HepG2 (cell line): ENCODE results near the gene ACP2. TPM values are rescaled to one million over a fixed set of nuclear protein-coding genes. Genes with fewer than 3 reads are reported as not detected.

Experiments used
- ATAC-seq: fragments of 200-7000 bp; cut with Tn5 transposase; 3 replicates; pipeline ENCODE4 v1.9.1; 2020; ENCODE audit warnings: mild to moderate bottlenecking, moderate library complexity
- BruUV-seq: library from RNA; stranded (reverse); fragments of 400-500 nt; replicated peaks from 2 replicates; lab custom pipeline; 2021; lab: Mats Ljungman, UMichigan
- CTCF ChIA-PET: fragments of 300-600 bp; formaldehyde crosslinking; extraction: SDS; loops from one replicate; lab custom pipeline; 2021; ENCODE audit warnings: low total read pairs, inconsistent platforms, low intra/inter-chr PET ratio; lab: Yijun Ruan, JAX
- POLR2A ChIA-PET: fragments of 350-600 bp; sonication (Branson Sonifier 250); formaldehyde crosslinking; loops from one replicate; lab custom pipeline; 2020; ENCODE audit warnings: antibody characterized with exemption, inconsistent platforms; lab: Yijun Ruan, JAX
- DNase-seq: peaks from one replicate; pipeline ENCODE4 v3.0.0-alpha.2; 2015; ENCODE audit warnings: low spot score
- FAIRE-seq: peaks from 3 replicates; lab custom pipeline; 2011; peaks lifted over from hg19 to GRCh38; lab: Jason Lieb, UNC
- H2AFZ ChIP-seq: one replicate; pipeline ENCODE4 v1.6.1; 2011; ENCODE audit warnings: low read length, inconsistent platforms
- H3K27ac ChIP-seq: fragments of 300-600 bp; 3 replicates; pipeline ENCODE4 v1.8.0; 2011; ENCODE audit warnings: mixed run types, mild to moderate bottlenecking, mixed read lengths, low read length, inconsistent platforms; ENCODE audit not compliant: insufficient read depth; ENCODE audit errors: extremely low read length
- H3K27me3 ChIP-seq, 2 experiments: fragments of 200-600 bp in 1 of 2; 2 replicates in 1 of 2; 3 replicates in 1 of 2; pipeline versions ENCODE4 v1.6.0 to v1.8.0; 2011; ENCODE audit warnings: low read length in 2 of 2, mild to moderate bottlenecking in 2 of 2, moderate library complexity in 2 of 2, inconsistent platforms in 1 of 2; ENCODE audit not compliant: insufficient read depth in 2 of 2, control insufficient read depth in 1 of 2
- H3K36me3 ChIP-seq, 2 experiments: fragments of 200-600 bp in 1 of 2; replicated peaks in 1 of 2; 2 replicates in 1 of 2; 3 replicates in 1 of 2; pipeline versions ENCODE4 v1.5.1 to v1.8.0; 2011; ENCODE audit warnings: low read length in 2 of 2, inconsistent platforms in 1 of 2; ENCODE audit not compliant: insufficient read depth in 2 of 2, control insufficient read depth in 1 of 2
- H3K4me1 ChIP-seq: 2 replicates; pipeline ENCODE4 v1.5.1; 2012; ENCODE audit warnings: low read length, inconsistent platforms; ENCODE audit not compliant: insufficient read depth
- H3K4me2 ChIP-seq: 2 replicates; pipeline ENCODE4 v1.6.0; 2011; ENCODE audit warnings: low read depth, low read length, inconsistent platforms
- H3K4me3 ChIP-seq, 3 experiments: fragments of 200-600 bp in 1 of 3; sonication (generic), shearing (Covaris generic) in 1 of 3; replicated peaks in 1 of 3; 2 replicates each; pipeline ENCODE4 v1.5.1; 2011 to 2016; ENCODE audit warnings: low read length in 3 of 3, inconsistent platforms in 2 of 3, low read depth in 2 of 3, mild to moderate bottlenecking in 2 of 3, control low read depth in 1 of 3, mixed read lengths in 1 of 3; ENCODE audit not compliant: insufficient read depth in 1 of 3
- H3K79me2 ChIP-seq: one replicate; pipeline ENCODE4 v1.6.1; 2011; ENCODE audit warnings: low read length, inconsistent platforms; ENCODE audit not compliant: insufficient read depth
- H3K9ac ChIP-seq: 2 replicates; pipeline ENCODE4 v1.6.0; 2011; ENCODE audit warnings: mild to moderate bottlenecking, low read depth, low read length, inconsistent platforms; ENCODE audit not compliant: insufficient read depth
- H3K9me3 ChIP-seq: 2 replicates; pipeline ENCODE4 v1.5.1; 2012; ENCODE audit warnings: mild to moderate bottlenecking, low read length
- H4K20me1 ChIP-seq: 2 replicates; pipeline ENCODE4 v1.6.0; 2011; ENCODE audit warnings: inconsistent platforms, mild to moderate bottlenecking, low read length, moderate library complexity; ENCODE audit not compliant: insufficient read depth
- BCL6 ChIP-seq: IDR thresholded peaks from 2 replicates; pipeline ENCODE4 v1.6.1; 2016; ENCODE audit warnings: missing genetic modification reagents, missing compliant biosample characterization
- CHD2 ChIP-seq: IDR thresholded peaks from 2 replicates; pipeline ENCODE4 v1.6.1; 2011; ENCODE audit warnings: low read depth, low read length, improper control_type of control experiment
- FOSL2 ChIP-seq: sonication (generic); formaldehyde crosslinking; IDR thresholded peaks from 2 replicates; pipeline ENCODE4 v1.4.0; 2020; ENCODE audit warnings: missing genetic modification reagents
- HOMEZ ChIP-seq: IDR thresholded peaks from 2 replicates; pipeline ENCODE4 v1.6.1; 2016; ENCODE audit warnings: low read depth
- LRRFIP1 ChIP-seq: sonication (generic); formaldehyde crosslinking; conservative IDR thresholded peaks from 2 replicates; pipeline ENCODE4 v1.4.0; 2020; ENCODE audit warnings: missing genetic modification reagents
- SOX13 ChIP-seq, 3 experiments: fragments of 450-650 bp in 1 of 3; sonication (generic) in 1 of 3; formaldehyde crosslinking in 1 of 3; IDR thresholded peaks in 2 of 3; conservative IDR thresholded peaks in 1 of 3; 2 replicates each; pipeline versions ENCODE4 v1.5.0 to v1.6.1; 2016 to 2020; ENCODE audit warnings: antibody characterized with exemption in 1 of 3, mild to moderate bottlenecking in 1 of 3, missing compliant biosample characterization in 1 of 3, missing genetic modification reagents in 1 of 3, moderate library complexity in 1 of 3
- SOX5 ChIP-seq: IDR thresholded peaks from 2 replicates; pipeline ENCODE4 v1.6.1; 2016; ENCODE audit warnings: borderline replicate concordance
- ZNF143 ChIP-seq: sonication (generic); formaldehyde crosslinking; IDR thresholded peaks from 2 replicates; pipeline ENCODE4 v1.4.0; 2020; ENCODE audit warnings: missing genetic modification reagents
- ZNF687 ChIP-seq: sonication (generic); formaldehyde crosslinking; IDR thresholded peaks from 2 replicates; pipeline ENCODE4 v1.5.1; 2020; ENCODE audit warnings: mild to moderate bottlenecking, missing genetic modification reagents, moderate library complexity
- ZNF768 ChIP-seq: sonication (generic); formaldehyde crosslinking; IDR thresholded peaks from 2 replicates; pipeline ENCODE4 v1.4.0; 2020; ENCODE audit warnings: missing genetic modification reagents
- ZNF770 ChIP-seq: sonication (generic); formaldehyde crosslinking; IDR thresholded peaks from 2 replicates; pipeline ENCODE4 v1.5.0; 2020; ENCODE audit warnings: mild to moderate bottlenecking, missing genetic modification reagents
- WGBS: methylation state at CpG from one replicate; pipeline ENCODE4 v1.1.6; 2017; ENCODE audit warnings: low lambda C conversion rate; 5-methylcytosine and 5-hydroxymethylcytosine counted together
- in situ Hi-C: cut with HindIII; loops from 2 replicates; pipeline ENCODE4 v1.10.0; 2017; ENCODE audit warnings: low pct_unique_long_range_greater_than_20kb; ENCODE audit not compliant: extremely low pct_ligation_motif_present
- intact Hi-C: fragments of 100-400 bp; cut with micrococcal nuclease; formaldehyde crosslinking; loops from one replicate; pipeline ENCODE4 v1.10.0; 2022; ENCODE audit not compliant: unreplicated experiment
- polyA plus RNA-seq, 8 experiments: library from polyadenylated mRNA; depleted of rRNA in 3 of 8; stranded (reverse) in 7 of 8; unstranded in 1 of 8; fragments of >200 nt; fragmentation: Illumina TruSeq in 4 of 8; extraction: Trizol in 4 of 8; gene quantifications; 2 replicates each; pipeline versions ENCODE4 v1.2.1 to v1.2.3, GENCODE V29; 2011 to 2016; ENCODE audit warnings: low read depth in 4 of 8, missing spikeins in 1 of 8, mixed read lengths in 1 of 8; ENCODE audit not compliant: insufficient read depth in 1 of 8
- total RNA-seq, 5 experiments: library from RNA; depleted of rRNA; stranded (reverse); fragments of >200 nt; fragmentation: Illumina TruSeq; extraction: Trizol; gene quantifications; 2 replicates each; pipeline ENCODE4 v1.2.3, GENCODE V29; 2016; ENCODE audit warnings: low read depth in 1 of 5

The ACP2 gene
- total and polyA plus RNA-seq, 2 of the 13 experiments (the other 11 are each of a cell fraction or from before 2014, with no cell fraction given) = 17.7 to 20.2 TPM

GRCh38 chr11:47213950-47214565 lies 34.6 kb downstream of the ACP2 start (continued):
- no peak for TF ChIP-seq ZNF143 (CRISPR knock-in tag)
- peak; percentile 20; the same call in 1 of the 2 replicates for TF ChIP-seq FOSL2 (CRISPR knock-in tag)
- TF ChIP-seq HOMEZ (CRISPR knock-in tag) = peak; percentile 15; the same call in 1 of the 2 replicates
- no peak for TF ChIP-seq SOX13 (IDR thresholded peaks at IDR 0.05)
- peak in 1 of 2 experiments; percentile 15; a peak in 1 of 4 replicates for TF ChIP-seq SOX13 (CRISPR knock-in tag; conservative IDR thresholded peaks at IDR 0.05 in 1 of 2, IDR thresholded peaks at IDR 0.05 in 1 of 2)
- no peak for TF ChIP-seq CHD2
- peak; percentile 94; the same call in 1 of the 2 replicates for TF ChIP-seq ZNF770 (CRISPR knock-in tag)
- peak; percentile 71 for TF ChIP-seq BCL6 (CRISPR knock-in tag)

GRCh38 chr11:47212938-47213337 lies 35.7 kb downstream of the ACP2 start:
- in situ Hi-C loops (no loop called here), intact Hi-C loops (no loop called here)
- 52% methylated on average over 5 of the region's 12 CpGs for WGBS
- no peaks in the 10 kb centered on the region; a peak in 1 of 5 replicates for H3K27me3 ChIP-seq
- H3K36me3 ChIP-seq = peaks cover 0 to 4% of the 10 kb centered on the region in 2 experiments; a peak in 1 of 5 replicates
- BruUV-seq = no TSS peak
- ChIA-PET POLR2A (interaction anchor here (4.6 kb wide), 1 partner anchor 36 kb away, joined by 58 read pairs; the partner anchor contains the start of gene ACP2), CTCF (no interaction called here)
- no peak overlapping the region for H2AFZ ChIP-seq
- 0 out of 2 replicates have a peak, but pooled peaks cover 6% of the 10 kb centered on the region for H3K9me3 ChIP-seq
- ATAC-seq (no peak), DNase-seq (no peak), FAIRE-seq (no peak)
- H3K79me2 ChIP-seq = peaks cover 27% of the 10 kb centered on the region
- H3K9ac ChIP-seq = no peak overlapping the region
- peaks cover 58% of the 10 kb centered on the region for H3K4me1 ChIP-seq
- no peak overlapping the region for H3K4me3 ChIP-seq
- H4K20me1 ChIP-seq = peaks cover 11% of the 10 kb centered on the region
- H3K27ac ChIP-seq = no peak overlapping the region
- peak overlapping the region; percentile 4; the same call in 1 of the 2 replicates for H3K4me2 ChIP-seq
- TF ChIP-seq LRRFIP1 (no peak), ZNF687 (peak; percentile 18; the same call in 1 of the 2 replicates), SOX5 (no peak), ZNF768 (CRISPR knock-in tag) (no peak)
